GM18873 (cell line): Measurements from ENCODE around the gene HIVEP2.
"Not testable (repeated sequence)": the region's sequence is repeated elsewhere in the genome, so short reads cannot be mapped to it uniquely, and the experiment has no call there.

Experiments used
- ATAC-seq: cut with Tn5 transposase; IDR thresholded peaks from one replicate; pipeline ENCODE4 v1.9.1; 2021; ENCODE audit warnings: mild to moderate bottlenecking, moderate library complexity, moderate number of reproducible peaks; ENCODE audit not compliant: unreplicated experiment, low FRiP score

The HIVEP2 gene

DNA sequence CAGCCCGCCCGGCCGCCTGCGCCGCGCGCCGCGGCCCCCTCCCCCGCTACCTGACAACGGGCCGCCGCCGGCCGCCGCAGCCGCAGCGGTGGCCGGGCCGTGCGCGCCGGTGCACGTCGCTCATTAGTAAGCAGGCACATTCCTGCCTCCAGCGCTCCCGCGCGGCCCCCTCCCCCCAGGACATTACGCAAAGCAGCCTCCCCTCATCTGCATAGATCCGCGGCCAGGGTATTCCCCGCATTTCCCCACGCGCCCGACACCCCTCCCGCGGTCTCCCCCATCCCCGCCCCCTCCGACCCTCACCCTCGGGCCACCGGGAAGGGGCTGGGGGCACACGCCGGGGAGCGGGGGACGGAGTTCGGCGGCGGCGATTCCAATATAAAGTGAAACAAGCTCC, at the start of gene HIVEP2:
TSS of gene HIVEP2 (minus strand) at position 128 of the 397 bp plus-strand sequence. CDS start 170,438 bp downstream, outside the sequence.
- ATAC-seq: no peak

DNA sequence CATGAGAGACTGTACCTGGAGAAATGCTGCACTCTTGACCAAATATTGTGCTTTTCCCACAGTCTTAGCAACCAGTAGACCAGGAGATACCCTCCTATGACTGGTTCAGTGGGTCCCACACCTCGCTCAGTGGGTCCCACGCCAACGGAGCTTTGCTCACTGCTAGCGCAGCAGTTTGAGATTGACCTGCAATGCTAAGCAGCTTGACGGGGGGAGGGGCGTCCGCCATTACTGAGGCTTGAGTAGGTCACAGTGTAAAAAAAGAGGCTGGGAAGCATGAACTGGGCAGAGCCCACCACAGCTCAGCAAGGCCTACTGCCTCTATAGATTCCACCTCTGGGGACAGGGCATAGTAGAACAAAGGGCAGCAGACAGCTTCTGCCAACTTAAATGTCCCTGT, 49.0 kb upstream of the HIVEP2 start:
- ATAC-seq: no peak

DNA sequence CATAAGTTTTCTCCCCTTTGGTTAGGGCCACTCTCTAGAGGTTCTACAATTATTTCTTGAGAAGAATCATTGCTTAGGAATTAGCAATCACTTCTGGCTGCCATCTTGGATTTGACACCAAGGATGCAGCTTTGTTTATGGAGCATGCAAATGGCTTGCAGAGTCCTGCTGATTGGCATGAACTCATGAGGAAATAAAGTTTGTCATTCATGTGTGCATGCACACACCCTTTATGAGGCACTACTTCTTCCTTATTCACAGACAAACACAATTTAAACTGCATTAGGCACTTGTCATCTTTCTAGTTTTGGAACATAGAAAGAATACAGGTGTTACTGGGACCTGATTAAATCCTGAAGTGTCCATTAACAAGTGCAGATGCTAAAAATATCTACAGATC, 42.5 kb upstream of the HIVEP2 start:
- ATAC-seq: no peak

- ATAC-seq: no peak
Measured at GRCh38 chr6:142985281-142985680, 40.3 kb upstream of the HIVEP2 start.

- no peak for ATAC-seq
Measured at GRCh38 chr6:142984386-142984785, 39.4 kb upstream of the HIVEP2 start.

GRCh38 chr6:142975365-142975764, 30.4 kb upstream of the HIVEP2 start:
- ATAC-seq: no peak

DNA sequence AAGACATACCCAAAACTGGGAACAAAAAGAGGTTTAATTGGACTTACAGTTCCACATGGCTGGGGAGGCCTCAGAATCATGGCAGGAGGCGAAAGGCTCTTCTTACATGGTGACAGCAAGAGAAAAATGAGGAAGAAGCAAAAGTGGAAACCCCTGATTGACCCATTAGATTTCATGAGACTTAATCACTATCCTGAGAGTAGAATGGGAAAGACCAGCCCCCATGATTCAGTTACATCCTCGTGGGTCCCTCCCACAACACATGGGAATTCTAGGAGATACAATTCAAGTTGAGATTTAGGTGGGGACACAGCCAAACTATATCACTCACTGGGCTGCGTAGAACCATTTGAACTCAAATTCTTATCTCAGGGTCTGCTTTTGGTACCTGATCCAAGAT, 26.0 kb upstream of the HIVEP2 start:
- ATAC-seq: not testable (repeated sequence)

DNA sequence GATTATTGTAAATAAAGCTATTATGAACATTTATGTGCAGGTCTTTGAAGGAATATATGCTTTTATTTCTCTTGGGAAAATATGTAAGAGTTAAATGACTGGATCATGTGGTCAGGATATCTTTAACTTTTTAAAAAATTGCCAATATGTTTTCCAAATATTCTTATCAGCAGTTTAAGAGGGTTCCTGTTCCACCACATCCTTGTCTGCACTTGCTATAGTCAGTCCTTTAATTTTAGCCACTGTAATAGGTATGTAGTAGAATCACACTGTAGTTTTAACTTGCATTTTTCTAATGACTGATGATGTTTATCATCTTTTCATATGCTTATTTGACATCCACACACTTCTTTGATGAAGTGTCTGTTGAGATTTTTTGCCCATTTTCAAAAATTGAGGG, 23.6 kb upstream of the HIVEP2 start:
- no peak for ATAC-seq

GRCh38 chr6:142966294-142966693, 21.3 kb upstream of the HIVEP2 start:
- ATAC-seq: no peak

DNA sequence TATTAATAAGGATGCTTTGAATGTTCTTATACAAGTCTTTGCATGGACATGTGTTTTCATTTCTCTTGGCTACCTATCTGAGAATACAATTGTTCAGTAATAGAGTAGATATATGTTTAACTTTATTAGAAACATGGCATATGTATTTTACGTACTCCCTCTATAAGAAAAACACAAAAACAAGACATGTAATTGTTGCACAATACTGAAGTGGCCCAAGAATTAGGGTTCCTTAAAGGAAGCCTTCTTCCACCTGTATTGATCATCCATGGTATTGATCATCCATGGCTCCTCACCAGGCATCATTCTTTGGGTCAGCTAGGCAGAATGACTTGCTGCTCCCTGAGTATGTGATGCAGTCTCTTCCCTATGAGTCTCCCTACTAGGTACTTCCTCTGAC, 20.2 kb upstream of the HIVEP2 start:
- no peak for ATAC-seq

DNA sequence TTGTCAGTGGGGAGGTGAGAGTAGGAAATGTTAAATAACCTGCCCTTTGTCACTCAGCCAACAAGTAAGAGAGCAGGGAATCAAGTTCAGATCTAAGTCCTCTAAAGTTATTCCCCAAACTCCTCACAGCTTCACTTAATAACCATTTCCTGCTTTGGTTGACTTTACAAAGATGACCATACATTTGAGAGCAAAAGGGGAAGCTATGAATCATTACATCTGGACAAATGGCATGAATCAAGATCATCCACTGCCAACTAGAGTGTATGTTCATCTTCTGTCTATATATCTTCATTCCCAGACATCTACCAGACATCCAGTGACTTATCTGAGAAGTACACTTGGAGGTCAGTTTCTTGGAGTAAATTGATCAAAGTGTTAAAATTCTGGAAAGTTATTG, 15.1 kb upstream of the HIVEP2 start:
- ATAC-seq: no peak

DNA sequence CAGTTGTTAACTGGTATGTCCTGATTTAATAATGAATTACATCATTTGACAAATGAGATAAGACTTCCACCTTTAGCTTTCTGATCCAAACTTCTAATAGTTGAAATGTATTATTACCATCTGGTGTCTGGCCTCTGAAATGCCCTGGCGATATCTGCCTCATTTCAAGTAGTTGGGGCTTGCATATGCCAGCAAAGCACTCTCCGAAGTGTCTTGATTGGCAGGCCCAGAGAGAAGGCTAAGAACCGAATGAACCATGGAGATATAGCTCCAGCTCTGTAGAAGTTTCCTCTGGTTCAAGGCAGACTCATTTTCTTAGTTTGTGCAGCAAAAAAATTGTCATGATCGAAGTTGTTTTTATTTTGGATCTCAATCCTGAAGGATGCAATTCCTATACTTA, 13.4 kb upstream of the HIVEP2 start:
- no peak for ATAC-seq

DNA sequence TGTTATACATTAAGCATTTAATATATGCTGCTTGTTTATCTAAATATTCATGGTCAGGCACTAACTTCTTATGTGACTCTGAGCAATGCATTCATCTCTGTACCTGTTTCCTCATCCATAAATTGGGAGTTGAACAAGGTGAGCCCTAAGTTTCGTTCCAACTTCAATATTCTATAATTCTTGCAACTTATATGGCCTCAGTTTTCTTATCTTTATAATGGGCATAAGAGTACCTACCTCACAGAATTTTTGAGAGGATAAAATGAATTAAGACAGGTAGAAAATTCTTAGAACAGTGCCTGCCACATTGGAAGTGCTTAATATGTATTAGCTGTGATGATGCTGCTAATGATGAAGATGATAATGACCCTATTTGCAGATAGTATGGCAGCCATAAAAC, 11.8 kb upstream of the HIVEP2 start:
- ATAC-seq: no peak

- ATAC-seq: no peak
Measured at GRCh38 chr6:142954844-142955243, 9.9 kb upstream of the HIVEP2 start.

DNA sequence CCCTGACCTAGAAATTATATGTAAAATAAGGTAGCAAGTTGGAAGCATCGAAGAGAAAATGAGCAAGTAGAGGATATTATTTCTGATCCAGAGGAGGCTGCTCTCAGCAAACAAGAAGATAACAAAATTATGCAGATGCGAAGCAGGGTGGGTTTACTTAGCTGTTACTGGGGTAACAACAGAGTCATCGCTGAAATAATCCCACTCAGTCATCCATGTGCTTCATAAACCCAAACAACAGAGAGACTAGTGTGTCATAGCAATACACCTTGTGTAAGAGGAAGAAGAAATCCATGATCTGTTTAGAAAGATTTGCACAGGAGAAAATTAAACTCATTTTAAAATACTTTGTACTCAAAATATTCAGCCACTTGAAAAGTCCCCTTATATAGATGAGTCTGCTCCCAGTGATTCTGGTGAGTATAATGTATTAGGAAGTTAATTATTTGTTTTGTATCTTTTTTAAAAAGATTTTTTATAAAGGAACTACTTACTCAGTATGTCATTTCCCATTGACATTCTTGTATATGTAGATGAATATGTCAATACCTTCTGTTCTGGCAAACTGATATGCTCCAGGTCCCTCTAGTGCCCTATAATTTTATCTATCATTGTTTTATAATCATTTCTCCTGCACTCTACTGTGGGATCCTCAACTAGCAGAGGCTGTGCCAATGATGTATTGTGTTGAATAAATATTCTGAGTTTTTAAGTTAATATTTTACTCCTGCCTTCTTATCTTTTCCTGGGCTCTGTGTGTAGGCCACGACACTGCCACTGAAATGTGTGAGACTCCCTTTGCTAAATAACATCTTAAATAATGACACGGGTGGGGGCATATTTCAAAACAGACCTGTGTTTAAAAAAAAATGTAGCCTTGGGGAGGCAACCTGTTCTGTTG, 8.6 kb upstream of the HIVEP2 start:
- no peak for ATAC-seq

DNA sequence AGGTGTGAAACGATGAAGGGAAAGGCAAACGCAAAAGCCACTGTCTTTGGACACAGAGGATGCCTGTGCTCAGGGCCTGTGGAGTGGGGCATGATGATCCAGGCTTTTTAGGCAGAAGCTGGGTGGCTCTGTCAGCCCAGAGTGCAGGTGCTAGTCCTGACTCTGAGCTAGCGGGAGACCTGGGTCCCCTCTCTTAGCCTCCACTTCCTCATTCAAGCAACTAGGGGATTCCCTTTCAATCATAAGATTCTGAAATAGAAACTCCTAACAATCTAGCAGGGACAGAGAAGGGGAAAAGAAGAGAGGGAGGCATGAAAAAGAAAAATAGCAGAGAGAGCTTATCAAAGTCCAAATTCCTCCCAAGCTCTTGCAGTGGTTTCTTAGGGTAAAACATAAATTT, 7.6 kb upstream of the HIVEP2 start:
- peak; percentile 65 for ATAC-seq

DNA sequence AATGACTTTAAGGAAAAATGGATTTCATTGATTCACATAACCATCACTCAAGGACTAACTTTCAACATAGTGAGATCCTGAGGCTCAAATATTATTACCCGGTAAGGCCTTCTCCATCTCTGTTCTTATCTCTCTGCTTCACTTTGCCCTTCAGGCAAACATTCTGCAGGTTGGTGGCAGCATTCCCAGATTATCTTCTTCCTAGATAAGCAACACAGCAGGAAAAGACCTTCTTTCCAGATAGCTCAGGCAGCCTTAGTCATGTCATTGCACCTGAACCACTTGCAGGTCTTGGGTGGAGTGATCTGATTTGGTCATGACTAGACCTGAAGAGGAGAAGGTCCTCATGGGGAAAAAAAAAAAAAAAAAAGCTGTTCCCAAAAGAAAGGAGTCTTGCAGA, 5.3 kb upstream of the HIVEP2 start:
- ATAC-seq: no peak

GRCh38 chr6:142947714-142948480, 2.9 kb upstream of the HIVEP2 start:
- peak; percentile 34 for ATAC-seq

DNA sequence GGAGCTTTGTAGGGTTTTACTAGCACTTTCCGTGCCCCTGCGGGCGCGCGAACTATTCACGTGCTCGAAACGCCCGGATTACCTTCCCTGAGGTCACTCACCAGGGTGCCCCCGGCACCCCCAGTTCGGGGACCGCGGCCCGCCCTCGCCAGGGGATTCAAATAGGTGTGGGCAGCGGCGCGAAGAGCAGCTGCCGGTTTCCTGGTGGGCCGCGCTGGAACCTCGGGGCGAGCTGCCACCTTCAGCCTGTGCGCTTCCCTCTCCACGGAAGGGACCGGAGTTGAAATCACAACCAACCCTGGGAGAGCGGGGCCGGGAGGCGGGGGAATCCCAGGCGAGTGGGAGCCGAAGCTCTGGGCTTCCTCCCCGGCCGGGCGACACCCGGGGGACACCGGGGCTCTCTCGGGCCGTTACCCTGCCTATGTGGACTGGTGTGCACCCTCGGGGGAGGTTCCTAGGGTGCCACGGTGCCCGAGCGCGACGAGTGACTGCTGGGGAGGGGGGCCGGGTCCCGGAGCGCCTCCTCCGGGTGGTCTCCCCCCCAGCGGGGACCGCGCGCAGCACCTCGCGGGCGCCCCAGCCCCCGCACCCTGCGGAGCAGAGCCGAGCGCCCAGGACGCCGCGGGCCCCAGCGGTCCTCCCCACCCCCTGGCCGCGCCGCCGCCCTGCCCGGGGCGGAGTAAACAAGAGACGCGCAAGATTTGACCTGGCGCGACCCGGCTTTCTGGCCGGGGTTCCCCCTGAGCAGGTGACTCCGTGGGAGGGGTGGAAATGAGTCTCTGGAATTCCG, 2.1 kb upstream of the HIVEP2 start:
- ATAC-seq: peak; percentile 50

DNA sequence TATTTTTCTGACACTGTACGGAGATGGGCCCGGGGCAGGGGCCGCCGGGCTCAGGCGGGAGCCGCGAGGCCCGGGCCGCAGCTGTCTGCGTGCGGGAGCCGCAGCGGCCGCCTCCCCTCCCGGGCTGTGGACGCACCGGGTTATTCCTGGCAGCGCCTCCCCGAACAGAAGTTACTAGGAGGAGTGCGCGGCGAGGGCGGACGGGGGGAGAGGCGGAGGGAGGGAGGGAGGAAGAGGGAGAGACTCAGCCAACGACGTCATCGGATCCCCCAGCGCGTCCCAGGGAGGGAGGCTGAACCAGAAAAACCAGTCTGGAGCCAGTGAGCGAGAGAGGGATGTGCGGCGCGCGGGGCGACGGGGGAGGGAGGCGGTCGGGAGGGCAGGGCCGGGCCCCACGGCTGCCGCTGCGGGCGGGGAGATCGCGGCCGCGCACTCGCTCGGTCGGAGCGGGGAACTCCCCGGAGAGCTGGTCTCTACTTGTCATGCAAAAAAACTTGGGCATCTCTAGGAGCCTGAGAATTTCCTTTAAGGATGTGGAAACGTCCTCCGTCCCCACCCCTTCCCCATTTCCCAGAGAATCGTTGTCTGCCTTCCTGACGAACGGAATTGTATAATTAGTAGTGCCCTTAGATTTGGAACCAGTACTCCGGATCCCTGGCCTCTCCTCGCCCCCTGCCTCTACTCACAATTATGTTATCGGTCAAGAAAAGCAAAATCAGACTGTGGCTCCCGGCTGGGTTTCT, 1.4 kb upstream of the HIVEP2 start:
- ATAC-seq: no peak
